ENCODE results near the gene LCN1. TPM values are rescaled to one million over a fixed set of nuclear protein-coding genes. Genes with fewer than 3 reads are reported as not detected.

LCN1 gene
- not detected for total RNA-seq

GRCh38 chr9:135520916-135521607, at the start of gene LCN1:
TSS of gene LCN1 (plus strand) at chr9:135521440. CDS start at chr9:135521498, 58 bp downstream.
- no peak within 1 kb of the TSS for H3K27ac Mint-ChIP-seq
- CTCF ChIA-PET: no interaction called here

GRCh38 chr9:135471791-135472640, 49.2 kb upstream of the LCN1 start:
- H3K27me3 Mint-ChIP-seq: peaks cover 20% of the 10 kb centered on the region
- POLR2A ChIA-PET: no interaction called here
- no peak overlapping the region for H3K4me3 Mint-ChIP-seq
- H3K9me3 Mint-ChIP-seq: no peaks in the 10 kb centered on the region
- H3K27ac Mint-ChIP-seq: no peak overlapping the region
- no peaks in the 10 kb centered on the region for H3K36me3 Mint-ChIP-seq
- peaks cover 22% of the 10 kb centered on the region for H3K4me1 Mint-ChIP-seq (ENCODE audit: low read depth)
- DNase-seq: no peak
- intact Hi-C loops (cut with micrococcal nuclease): no loop called here
- CTCF ChIA-PET: no interaction called here

More at GRCh38 chr9:135520916-135521607, at the start of gene LCN1:
- POLR2A ChIA-PET: no interaction called here
- no peaks in the 10 kb centered on the region for H3K9me3 Mint-ChIP-seq
- H3K4me1 Mint-ChIP-seq (ENCODE audit: low read depth): no peaks in the 10 kb centered on the region
- H3K27me3 Mint-ChIP-seq: peaks cover 1% of the 10 kb centered on the region
- H3K36me3 Mint-ChIP-seq: no peaks in the 10 kb centered on the region
- intact Hi-C loops (cut with micrococcal nuclease): no loop called here
- DNase-seq: no peak
- no peak within 1 kb of the TSS for H3K4me3 Mint-ChIP-seq

- Mint-ChIP-seq H3K9me3 (no peaks in the 10 kb centered on the region), H3K4me1 (ENCODE audit: low read depth) (peaks cover 14% of the 10 kb centered on the region), H3K27me3 (peaks cover 30% of the 10 kb centered on the region), H3K27ac (no peak overlapping the region), H3K4me3 (no peak overlapping the region), H3K36me3 (peaks cover 1% of the 10 kb centered on the region)
- DNase-seq: no peak
- CTCF ChIA-PET: interaction anchor here (1.1 kb wide), 1 partner anchor 31 kb away, joined by 3 read pairs; no protein-coding TSS in a partner anchor
- POLR2A ChIA-PET: no interaction called here
- intact Hi-C loops (cut with micrococcal nuclease): no loop called here
Observed at GRCh38 chr9:135473972-135474543, 47.2 kb upstream of the LCN1 start.

- DNase-seq: peak; percentile 54
- ChIA-PET POLR2A (no interaction called here), CTCF (interaction anchor here (0.6 kb wide), 1 partner anchor 1230 kb away, joined by 5 read pairs; no protein-coding TSS in a partner anchor)
- Mint-ChIP-seq H3K36me3 (peaks cover 1% of the 10 kb centered on the region), H3K4me3 (no peak overlapping the region), H3K27me3 (peaks cover 29% of the 10 kb centered on the region), H3K4me1 (ENCODE audit: low read depth) (peaks cover 9% of the 10 kb centered on the region), H3K27ac (no peak overlapping the region), H3K9me3 (no peaks in the 10 kb centered on the region)
- intact Hi-C loops (cut with micrococcal nuclease): loop anchor here (5.0 kb wide), 1 partner anchor 38 kb away; no protein-coding TSS in a partner anchor
Observed at GRCh38 chr9:135474915-135475314, 46.3 kb upstream of the LCN1 start.

GRCh38 chr9:135476561-135477355, 44.5 kb upstream of the LCN1 start:
- ChIA-PET CTCF (interaction anchor here (2.5 kb wide), 1 partner anchor 27 kb away, joined by 5 read pairs; no protein-coding TSS in a partner anchor), POLR2A (no interaction called here)
- Mint-ChIP-seq H3K4me1 (ENCODE audit: low read depth) (peaks cover 8% of the 10 kb centered on the region), H3K27ac (no peak overlapping the region), H3K9me3 (no peaks in the 10 kb centered on the region), H3K36me3 (peaks cover 1% of the 10 kb centered on the region), H3K4me3 (no peak overlapping the region), H3K27me3 (peaks cover 26% of the 10 kb centered on the region)
- no peak for DNase-seq
- intact Hi-C loops (cut with micrococcal nuclease): loop anchor here (5.0 kb wide), 1 partner anchor 39 kb away; no protein-coding TSS in a partner anchor

GRCh38 chr9:135478191-135478590, 43.0 kb upstream of the LCN1 start:
- Mint-ChIP-seq H3K27ac (no peak overlapping the region), H3K9me3 (no peaks in the 10 kb centered on the region), H3K4me1 (ENCODE audit: low read depth) (peaks cover 9% of the 10 kb centered on the region), H3K27me3 (peaks cover 32% of the 10 kb centered on the region), H3K4me3 (peak overlapping the region; percentile 79), H3K36me3 (peaks cover 1% of the 10 kb centered on the region)
- POLR2A ChIA-PET: no interaction called here
- CTCF ChIA-PET: interaction anchor here (2.5 kb wide), 1 partner anchor 26 kb away, joined by 5 read pairs; no protein-coding TSS in a partner anchor
- intact Hi-C loops (cut with micrococcal nuclease): loop anchor here (5.0 kb wide), 1 partner anchor 41 kb away; no protein-coding TSS in a partner anchor
- no peak for DNase-seq

GRCh38 chr9:135478829-135479468, 42.3 kb upstream of the LCN1 start:
- Mint-ChIP-seq H3K27ac (no peak overlapping the region), H3K9me3 (no peaks in the 10 kb centered on the region), H3K36me3 (peaks cover 1% of the 10 kb centered on the region), H3K4me1 (ENCODE audit: low read depth) (peaks cover 9% of the 10 kb centered on the region), H3K4me3 (peak overlapping the region; percentile 79), H3K27me3 (peaks cover 40% of the 10 kb centered on the region)
- intact Hi-C loops (cut with micrococcal nuclease): loop anchor here (5.0 kb wide), 1 partner anchor 42 kb away; no protein-coding TSS in a partner anchor
- ChIA-PET CTCF (interaction anchor here (2.5 kb wide), 1 partner anchor 25 kb away, joined by 5 read pairs; no protein-coding TSS in a partner anchor), POLR2A (no interaction called here)
- peak; percentile 19 for DNase-seq

GRCh38 chr9:135479469-135480052, 41.7 kb upstream of the LCN1 start, which contains the start of gene PPP1R26:
TSS of gene PPP1R26 (plus strand) at chr9:135479782. CDS start at chr9:135484511, 4,729 bp downstream.
- no peak for DNase-seq
- Mint-ChIP-seq H3K27ac (no peak within 1 kb of the TSS), H3K27me3 (peaks cover 41% of the 10 kb centered on the region), H3K4me3 (peak within 1 kb of the TSS; percentile 79), H3K9me3 (no peaks in the 10 kb centered on the region), H3K36me3 (peaks cover 1% of the 10 kb centered on the region), H3K4me1 (ENCODE audit: low read depth) (peaks cover 9% of the 10 kb centered on the region)
- intact Hi-C loops (cut with micrococcal nuclease): loop anchor here (5.0 kb wide), 1 partner anchor 42 kb away; no protein-coding TSS in a partner anchor
- POLR2A ChIA-PET: interaction anchor here (1.3 to 1.5 kb wide), 2 partner anchors 11 to 26 kb away, joined by 6 to 7 read pairs; no protein-coding TSS in a partner anchor
- CTCF ChIA-PET: no interaction called here

GRCh38 chr9:135480071-135480939, 40.9 kb upstream of the LCN1 start:
- H3K27ac Mint-ChIP-seq: no peak overlapping the region
- H3K4me1 Mint-ChIP-seq (ENCODE audit: low read depth): peaks cover 9% of the 10 kb centered on the region
- POLR2A ChIA-PET: interaction anchor here (0.6 to 1.5 kb wide), 3 partner anchors 11 to 1033 kb away, joined by 3 to 7 read pairs (median 6); no protein-coding TSS in a partner anchor
- DNase-seq: no peak
- H3K27me3 Mint-ChIP-seq: peaks cover 41% of the 10 kb centered on the region
- peaks cover 1% of the 10 kb centered on the region for H3K36me3 Mint-ChIP-seq
- H3K4me3 Mint-ChIP-seq: peak overlapping the region; percentile 41
- intact Hi-C loops (cut with micrococcal nuclease): no loop called here
- CTCF ChIA-PET: interaction anchor here (0.8 to 1.0 kb wide), 2 partner anchors 11 to 25 kb away, joined by 4 read pairs; no protein-coding TSS in a partner anchor
- H3K9me3 Mint-ChIP-seq: no peaks in the 10 kb centered on the region

- ChIA-PET CTCF (interaction anchor here (0.7 to 1.0 kb wide), 3 partner anchors 12 to 1067 kb away, joined by 3 to 4 read pairs (median 4); no protein-coding TSS in a partner anchor), POLR2A (interaction anchor here (0.6 to 1.5 kb wide), 3 partner anchors 12 to 1034 kb away, joined by 3 to 7 read pairs (median 6); no protein-coding TSS in a partner anchor)
- Mint-ChIP-seq H3K9me3 (no peaks in the 10 kb centered on the region), H3K36me3 (peaks cover 1% of the 10 kb centered on the region), H3K4me3 (peak overlapping the region; percentile 41), H3K4me1 (ENCODE audit: low read depth) (peaks cover 9% of the 10 kb centered on the region), H3K27ac (no peak overlapping the region), H3K27me3 (peaks cover 37% of the 10 kb centered on the region)
- peak; percentile 27 for DNase-seq
- intact Hi-C loops (cut with micrococcal nuclease): no loop called here
Observed at GRCh38 chr9:135480940-135481310, 40.3 kb upstream of the LCN1 start.
